H1 (cell line): ENCODE data around the gene NECAB3. TPM values are rescaled to one million over a fixed set of nuclear protein-coding genes. Genes with fewer than 3 reads are reported as not detected.

ENCODE experiments used
- CEBPB ChIP-seq: IDR thresholded peaks from 2 replicates; pipeline ENCODE4 v1.6.1; 2012; ENCODE audit warnings: low read depth, low read length
- GABPA ChIP-seq: IDR thresholded peaks from 2 replicates; pipeline ENCODE4 v1.6.1; 2011; ENCODE audit warnings: mild to moderate bottlenecking, low read length, moderate library complexity, borderline replicate concordance; ENCODE audit not compliant: insufficient read depth
- HDAC2 ChIP-seq, 2 experiments: fragments of 300-600 bp in 1 of 2; sonication (generic) in 1 of 2; IDR thresholded peaks; 2 replicates each; pipeline ENCODE4 v1.6.1; 2011 to 2012; ENCODE audit warnings: low read depth in 2 of 2, low read length in 2 of 2, mild to moderate bottlenecking in 2 of 2, moderate library complexity in 2 of 2, borderline replicate concordance in 1 of 2, inconsistent platforms in 1 of 2
- HDAC6 ChIP-seq: IDR thresholded peaks from one replicate; pipeline ENCODE4 v1.7.1; 2012; ENCODE audit warnings: low read depth, mild to moderate bottlenecking, inconsistent platforms, low read length, moderate library complexity
- PHF8 ChIP-seq: fragments of 200-600 bp; sonication (generic); conservative IDR thresholded peaks from 2 replicates; pipeline ENCODE4 v1.7.1; 2012; ENCODE audit warnings: low read depth, mild to moderate bottlenecking, inconsistent platforms, low read length, moderate library complexity
- POU5F1 ChIP-seq: IDR thresholded peaks from 2 replicates; pipeline ENCODE4 v1.6.1; 2011; ENCODE audit warnings: low read depth, mild to moderate bottlenecking, low read length, moderate library complexity
- RFX5 ChIP-seq: IDR thresholded peaks from 2 replicates; pipeline ENCODE4 v1.6.1; 2011; ENCODE audit warnings: low read depth, low read length, improper control_type of control experiment, borderline replicate concordance
- SAP30 ChIP-seq: fragments of 300-600 bp; sonication (generic); IDR thresholded peaks from 2 replicates; pipeline ENCODE4 v1.7.1; 2012; ENCODE audit warnings: low read length, moderate library complexity, mild to moderate bottlenecking, inconsistent platforms; ENCODE audit not compliant: insufficient read depth, insufficient replicate concordance
- TAF1 ChIP-seq: IDR thresholded peaks from 2 replicates; pipeline ENCODE4 v1.6.1; 2011; ENCODE audit warnings: mild to moderate bottlenecking, low read depth, low read length
- polyA plus RNA-seq, 7 experiments: library from polyadenylated mRNA; depleted of rRNA in 3 of 7; stranded (reverse) in 5 of 7; unstranded in 2 of 7; fragments of >200 nt in 5 of 7; fragments of 200-250 nt in 2 of 7; gene quantifications; 1 replicate in 5 of 7; 2 replicates in 1 of 7; 4 replicates in 1 of 7; pipeline versions ENCODE4 v1.2.1 to v1.2.3, GENCODE V29; 2011 to 2013; ENCODE audit warnings: missing spikeins in 2 of 7, mixed read lengths in 2 of 7
- total RNA-seq: library from RNA; stranded (reverse); fragmentation: NEBNext Ultra II Directional; extraction: Animal tissue kit (Norgen Biotek cat#: 25700); gene quantifications from 2 replicates; pipeline ENCODE4 v1.2.1, GENCODE V29; 2021
- TF ChIP-seq, protein P1 (sequence below): fragments of 300-600 bp; sonication (generic); IDR thresholded peaks from 2 replicates; pipeline ENCODE4 v1.7.1; 2012; ENCODE audit warnings: low read length, moderate library complexity, mild to moderate bottlenecking, inconsistent platforms; ENCODE audit not compliant: insufficient replicate concordance

NECAB3 gene
- total and polyA plus RNA-seq, 2 of the 8 experiments (the other 6 are each of a cell fraction or from before 2014, with no cell fraction given) = 20.5 to 46.2 TPM

DNA sequence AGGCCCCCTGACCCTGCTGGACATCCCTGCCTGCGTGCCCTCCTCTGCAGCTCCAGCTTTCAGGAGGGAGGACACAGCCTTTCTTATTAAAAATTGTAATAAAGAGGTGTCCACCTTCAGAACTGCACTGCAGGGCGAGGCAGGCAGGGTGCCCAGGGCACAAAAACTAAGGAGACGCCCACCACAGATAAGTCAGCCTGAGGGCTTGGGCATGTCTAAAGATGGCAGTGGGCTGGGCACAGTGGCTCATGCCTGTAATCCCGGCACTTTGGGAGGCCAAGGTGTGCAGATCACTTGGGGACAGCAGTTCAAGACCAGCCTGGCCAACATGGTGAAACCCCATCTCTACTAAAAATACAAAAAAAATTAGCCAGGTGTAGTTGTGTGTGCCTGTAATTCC, 19.1 kb downstream of the NECAB3 start (continued):
- TF ChIP-seq, protein P1, sequence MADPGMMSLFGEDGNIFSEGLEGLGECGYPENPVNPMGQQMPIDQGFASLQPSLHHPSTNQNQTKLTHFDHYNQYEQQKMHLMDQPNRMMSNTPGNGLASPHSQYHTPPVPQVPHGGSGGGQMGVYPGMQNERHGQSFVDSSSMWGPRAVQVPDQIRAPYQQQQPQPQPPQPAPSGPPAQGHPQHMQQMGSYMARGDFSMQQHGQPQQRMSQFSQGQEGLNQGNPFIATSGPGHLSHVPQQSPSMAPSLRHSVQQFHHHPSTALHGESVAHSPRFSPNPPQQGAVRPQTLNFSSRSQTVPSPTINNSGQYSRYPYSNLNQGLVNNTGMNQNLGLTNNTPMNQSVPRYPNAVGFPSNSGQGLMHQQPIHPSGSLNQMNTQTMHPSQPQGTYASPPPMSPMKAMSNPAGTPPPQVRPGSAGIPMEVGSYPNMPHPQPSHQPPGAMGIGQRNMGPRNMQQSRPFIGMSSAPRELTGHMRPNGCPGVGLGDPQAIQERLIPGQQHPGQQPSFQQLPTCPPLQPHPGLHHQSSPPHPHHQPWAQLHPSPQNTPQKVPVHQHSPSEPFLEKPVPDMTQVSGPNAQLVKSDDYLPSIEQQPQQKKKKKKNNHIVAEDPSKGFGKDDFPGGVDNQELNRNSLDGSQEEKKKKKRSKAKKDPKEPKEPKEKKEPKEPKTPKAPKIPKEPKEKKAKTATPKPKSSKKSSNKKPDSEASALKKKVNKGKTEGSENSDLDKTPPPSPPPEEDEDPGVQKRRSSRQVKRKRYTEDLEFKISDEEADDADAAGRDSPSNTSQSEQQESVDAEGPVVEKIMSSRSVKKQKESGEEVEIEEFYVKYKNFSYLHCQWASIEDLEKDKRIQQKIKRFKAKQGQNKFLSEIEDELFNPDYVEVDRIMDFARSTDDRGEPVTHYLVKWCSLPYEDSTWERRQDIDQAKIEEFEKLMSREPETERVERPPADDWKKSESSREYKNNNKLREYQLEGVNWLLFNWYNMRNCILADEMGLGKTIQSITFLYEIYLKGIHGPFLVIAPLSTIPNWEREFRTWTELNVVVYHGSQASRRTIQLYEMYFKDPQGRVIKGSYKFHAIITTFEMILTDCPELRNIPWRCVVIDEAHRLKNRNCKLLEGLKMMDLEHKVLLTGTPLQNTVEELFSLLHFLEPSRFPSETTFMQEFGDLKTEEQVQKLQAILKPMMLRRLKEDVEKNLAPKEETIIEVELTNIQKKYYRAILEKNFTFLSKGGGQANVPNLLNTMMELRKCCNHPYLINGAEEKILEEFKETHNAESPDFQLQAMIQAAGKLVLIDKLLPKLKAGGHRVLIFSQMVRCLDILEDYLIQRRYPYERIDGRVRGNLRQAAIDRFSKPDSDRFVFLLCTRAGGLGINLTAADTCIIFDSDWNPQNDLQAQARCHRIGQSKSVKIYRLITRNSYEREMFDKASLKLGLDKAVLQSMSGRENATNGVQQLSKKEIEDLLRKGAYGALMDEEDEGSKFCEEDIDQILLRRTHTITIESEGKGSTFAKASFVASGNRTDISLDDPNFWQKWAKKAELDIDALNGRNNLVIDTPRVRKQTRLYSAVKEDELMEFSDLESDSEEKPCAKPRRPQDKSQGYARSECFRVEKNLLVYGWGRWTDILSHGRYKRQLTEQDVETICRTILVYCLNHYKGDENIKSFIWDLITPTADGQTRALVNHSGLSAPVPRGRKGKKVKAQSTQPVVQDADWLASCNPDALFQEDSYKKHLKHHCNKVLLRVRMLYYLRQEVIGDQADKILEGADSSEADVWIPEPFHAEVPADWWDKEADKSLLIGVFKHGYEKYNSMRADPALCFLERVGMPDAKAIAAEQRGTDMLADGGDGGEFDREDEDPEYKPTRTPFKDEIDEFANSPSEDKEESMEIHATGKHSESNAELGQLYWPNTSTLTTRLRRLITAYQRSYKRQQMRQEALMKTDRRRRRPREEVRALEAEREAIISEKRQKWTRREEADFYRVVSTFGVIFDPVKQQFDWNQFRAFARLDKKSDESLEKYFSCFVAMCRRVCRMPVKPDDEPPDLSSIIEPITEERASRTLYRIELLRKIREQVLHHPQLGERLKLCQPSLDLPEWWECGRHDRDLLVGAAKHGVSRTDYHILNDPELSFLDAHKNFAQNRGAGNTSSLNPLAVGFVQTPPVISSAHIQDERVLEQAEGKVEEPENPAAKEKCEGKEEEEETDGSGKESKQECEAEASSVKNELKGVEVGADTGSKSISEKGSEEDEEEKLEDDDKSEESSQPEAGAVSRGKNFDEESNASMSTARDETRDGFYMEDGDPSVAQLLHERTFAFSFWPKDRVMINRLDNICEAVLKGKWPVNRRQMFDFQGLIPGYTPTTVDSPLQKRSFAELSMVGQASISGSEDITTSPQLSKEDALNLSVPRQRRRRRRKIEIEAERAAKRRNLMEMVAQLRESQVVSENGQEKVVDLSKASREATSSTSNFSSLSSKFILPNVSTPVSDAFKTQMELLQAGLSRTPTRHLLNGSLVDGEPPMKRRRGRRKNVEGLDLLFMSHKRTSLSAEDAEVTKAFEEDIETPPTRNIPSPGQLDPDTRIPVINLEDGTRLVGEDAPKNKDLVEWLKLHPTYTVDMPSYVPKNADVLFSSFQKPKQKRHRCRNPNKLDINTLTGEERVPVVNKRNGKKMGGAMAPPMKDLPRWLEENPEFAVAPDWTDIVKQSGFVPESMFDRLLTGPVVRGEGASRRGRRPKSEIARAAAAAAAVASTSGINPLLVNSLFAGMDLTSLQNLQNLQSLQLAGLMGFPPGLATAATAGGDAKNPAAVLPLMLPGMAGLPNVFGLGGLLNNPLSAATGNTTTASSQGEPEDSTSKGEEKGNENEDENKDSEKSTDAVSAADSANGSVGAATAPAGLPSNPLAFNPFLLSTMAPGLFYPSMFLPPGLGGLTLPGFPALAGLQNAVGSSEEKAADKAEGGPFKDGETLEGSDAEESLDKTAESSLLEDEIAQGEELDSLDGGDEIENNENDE = no peak
- TF ChIP-seq TAF1 (no peak), CEBPB (no peak), GABPA (no peak), HDAC6 (no peak), PHF8 (no peak), POU5F1 (no peak), SAP30 (no peak), HDAC2 (IDR thresholded peaks at IDR 0.05; ENCODE audit: borderline replicate concordance in 1 of 2, low read depth in 2 of 2, low read length in 2 of 2) (no peak), RFX5 (no peak)
